H9 (cell line): ENCODE results near the gene LHPP. TPM values are rescaled to one million over a fixed set of nuclear protein-coding genes. Genes with fewer than 3 reads are reported as not detected.

Experiments used
- DNase-seq: peaks from one replicate; pipeline ENCODE4 v3.0.0-alpha.2; 2017
- H2AFZ ChIP-seq: one replicate; pipeline ENCODE4 v1.6.1; 2013; ENCODE audit warnings: mild to moderate bottlenecking, low read length, control low read depth, moderate library complexity
- H2AK5ac ChIP-seq: 2 replicates; pipeline ENCODE4 v1.6.1; 2013; ENCODE audit warnings: low read length, control low read depth, mixed read lengths; ENCODE audit not compliant: insufficient read length
- H2BK120ac ChIP-seq: one replicate; pipeline ENCODE4 v1.6.1; 2013; ENCODE audit warnings: low read depth, mild to moderate bottlenecking, low read length, control low read depth, inconsistent platforms; ENCODE audit not compliant: poor library complexity, severe bottlenecking
- H2BK12ac ChIP-seq: 2 replicates; pipeline ENCODE4 v1.6.1; 2013; ENCODE audit warnings: low read length, control low read depth, mixed read lengths, low read depth; ENCODE audit not compliant: insufficient read length
- H2BK15ac ChIP-seq: 2 replicates; pipeline ENCODE4 v1.6.1; 2013; ENCODE audit warnings: low read depth, low read length, control low read depth
- H2BK20ac ChIP-seq: one replicate; pipeline ENCODE4 v1.6.1; 2013; ENCODE audit warnings: low read depth, mild to moderate bottlenecking, low read length, control low read depth, inconsistent platforms; ENCODE audit not compliant: poor library complexity, severe bottlenecking
- H2BK5ac ChIP-seq: 2 replicates; pipeline ENCODE4 v1.6.1; 2013; ENCODE audit warnings: low read length, control low read depth, mixed read lengths; ENCODE audit not compliant: insufficient read length
- H3K14ac ChIP-seq: 2 replicates; pipeline ENCODE4 v1.6.1; 2013; ENCODE audit warnings: low read length, control low read depth; ENCODE audit not compliant: insufficient read depth
- H3K18ac ChIP-seq: 2 replicates; pipeline ENCODE4 v1.6.1; 2013; ENCODE audit warnings: low read depth, mild to moderate bottlenecking, mixed read lengths, low read length, control low read depth; ENCODE audit not compliant: insufficient read length
- H3K23ac ChIP-seq: 2 replicates; pipeline ENCODE4 v1.6.1; 2013; ENCODE audit warnings: low read length, control low read depth, mixed read lengths, low read depth; ENCODE audit not compliant: insufficient read length
- H3K23me2 ChIP-seq: 2 replicates; pipeline ENCODE4 v1.6.1; 2013; ENCODE audit warnings: low read depth, mild to moderate bottlenecking, mixed read lengths, low read length, control low read depth; ENCODE audit not compliant: insufficient read length, poor library complexity, severe bottlenecking
- H3K27ac ChIP-seq: 2 replicates; pipeline ENCODE4 v1.5.1; 2013; ENCODE audit warnings: low read length, control low read depth, mixed read lengths, low read depth; ENCODE audit not compliant: insufficient read length
- H3K27me3 ChIP-seq: 2 replicates; pipeline ENCODE4 v1.6.1; 2013; ENCODE audit warnings: low read length, control low read depth, inconsistent platforms; ENCODE audit not compliant: insufficient read depth
- H3K4ac ChIP-seq: 2 replicates; pipeline ENCODE4 v1.6.1; 2013; ENCODE audit warnings: low read depth, mild to moderate bottlenecking, control low read depth, inconsistent platforms, low read length, moderate library complexity
- H3K4me1 ChIP-seq: 2 replicates; pipeline ENCODE4 v1.6.1; 2013; ENCODE audit warnings: low read length, control low read depth, inconsistent platforms; ENCODE audit not compliant: insufficient read depth
- H3K4me2 ChIP-seq: 2 replicates; pipeline ENCODE4 v1.6.1; 2013; ENCODE audit warnings: low read length, control low read depth, mixed read lengths; ENCODE audit not compliant: insufficient read length, insufficient read depth
- H3K56ac ChIP-seq: 2 replicates; pipeline ENCODE4 v1.6.1; 2013; ENCODE audit warnings: low read depth, mild to moderate bottlenecking, mixed read lengths, low read length, control low read depth; ENCODE audit not compliant: insufficient read length
- H3K79me1 ChIP-seq: 2 replicates; pipeline ENCODE4 v1.6.1; 2013; ENCODE audit warnings: low read depth, mild to moderate bottlenecking, moderate library complexity, low read length, control low read depth, inconsistent platforms; ENCODE audit not compliant: insufficient read depth, poor library complexity, severe bottlenecking
- H3K79me2 ChIP-seq: 2 replicates; pipeline ENCODE4 v1.6.1; 2013; ENCODE audit warnings: low read length, control low read depth, inconsistent platforms; ENCODE audit not compliant: insufficient read depth
- H3K9ac ChIP-seq: 2 replicates; pipeline ENCODE4 v1.6.1; 2013; ENCODE audit warnings: low read length, control low read depth, mixed read lengths; ENCODE audit not compliant: insufficient read length; ENCODE audit errors: extremely low read depth
- H3K9me3 ChIP-seq: one replicate; pipeline ENCODE4 v1.6.1; 2013; ENCODE audit warnings: low read depth, low read length, inconsistent platforms; ENCODE audit not compliant: control insufficient read depth
- H3T11ph ChIP-seq: one replicate; pipeline ENCODE4 v1.6.1; 2013; ENCODE audit warnings: mild to moderate bottlenecking, low read length, control low read depth, inconsistent platforms
- H4K20me1 ChIP-seq: one replicate; pipeline ENCODE4 v1.6.1; 2013; ENCODE audit not compliant: control insufficient read depth, insufficient read length, insufficient read depth
- H4K5ac ChIP-seq: 2 replicates; pipeline ENCODE4 v1.6.1; 2013; ENCODE audit warnings: low read depth, mild to moderate bottlenecking, mixed read lengths, low read length, control low read depth; ENCODE audit not compliant: insufficient read length
- H4K8ac ChIP-seq: replicated peaks from 2 replicates; pipeline ENCODE4 v1.6.1; 2013; ENCODE audit warnings: low read length, control low read depth, mixed read lengths, low read depth; ENCODE audit not compliant: insufficient read length
- H4K91ac ChIP-seq: 2 replicates; pipeline ENCODE4 v1.6.1; 2013; ENCODE audit warnings: low read depth, mild to moderate bottlenecking, moderate library complexity, mixed read lengths, low read length, control low read depth; ENCODE audit not compliant: insufficient read length
- H3K27ac Mint-ChIP-seq, 3 experiments: 2 replicates in 2 of 3; 3 replicates in 1 of 3; pipeline ENCODE4 v1.8.0; 2020 to 2021; ENCODE audit warnings: mixed read lengths in 3 of 3, mild to moderate bottlenecking in 1 of 3, moderate library complexity in 1 of 3
- H3K27me3 Mint-ChIP-seq: 2 replicates; pipeline ENCODE4 v1.8.0; 2021; ENCODE audit warnings: low read depth, mild to moderate bottlenecking, moderate library complexity, mixed read lengths
- H3K36me3 Mint-ChIP-seq, 3 experiments: 2 replicates in 2 of 3; 3 replicates in 1 of 3; pipeline ENCODE4 v1.8.0; 2020 to 2021; ENCODE audit warnings: low read depth in 3 of 3, mixed read lengths in 3 of 3; ENCODE audit not compliant: insufficient read depth in 1 of 3
- H3K4me1 Mint-ChIP-seq, 2 experiments: 2 replicates each; pipeline ENCODE4 v1.8.0; 2020; ENCODE audit warnings: mixed read lengths in 2 of 2
- H3K4me3 Mint-ChIP-seq, 2 experiments: 2 replicates in 1 of 2; 3 replicates in 1 of 2; pipeline ENCODE4 v1.8.0; 2020 to 2021; ENCODE audit warnings: mild to moderate bottlenecking in 2 of 2, mixed read lengths in 2 of 2, moderate library complexity in 1 of 2
- H3K9me3 Mint-ChIP-seq, 2 experiments: 2 replicates in 1 of 2; 3 replicates in 1 of 2; pipeline ENCODE4 v1.8.0; 2020; ENCODE audit warnings: mild to moderate bottlenecking in 2 of 2, mixed read lengths in 2 of 2, moderate library complexity in 1 of 2
- WGBS: extraction: QIAGEN DNeasy Blood & Tissue Kit; methylation state at CpG from one replicate; pipeline ENCODE4 v1.1.7; 2013; ENCODE audit warnings: missing lambda C conversion rate, low lambda C conversion rate, mixed read lengths; ENCODE audit not compliant: insufficient read length; ENCODE audit errors: extremely low coverage; 5-methylcytosine and 5-hydroxymethylcytosine counted together
- total RNA-seq: library from RNA; stranded (reverse); gene quantifications from 2 replicates; pipeline ENCODE4 v1.2.1, GENCODE V29; 2021
- TF ChIP-seq, protein P1 (sequence below): fragments of 200-600 bp; sonication (generic); conservative IDR thresholded peaks from 3 replicates; pipeline ENCODE4 v1.8.0; 2021; ENCODE audit warnings: antibody characterized with exemption, mild to moderate bottlenecking

Gene LHPP
- total RNA-seq, 1 experiment from 2014 or later: 29.6 TPM

DNA sequence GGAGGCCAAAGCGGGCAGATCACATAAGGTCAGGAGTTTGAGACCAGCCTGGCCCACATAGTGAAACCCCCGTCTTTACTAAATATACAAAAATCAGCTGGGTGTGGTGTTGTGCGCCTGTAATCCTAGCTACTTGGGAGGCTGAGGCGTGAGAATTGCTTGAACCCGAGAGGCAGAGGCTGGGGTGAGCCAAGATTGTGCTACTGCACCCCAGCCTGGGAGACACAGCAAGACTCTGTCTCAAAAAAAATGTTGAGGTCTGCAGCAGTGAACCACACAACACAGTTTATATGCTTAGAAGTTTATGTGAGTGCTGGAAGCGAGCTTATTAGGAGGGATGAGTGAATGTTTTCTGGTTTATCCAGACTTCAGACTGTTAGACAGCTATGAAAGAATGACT lies 10.4 kb downstream of the LHPP start:
- H3K79me1 ChIP-seq: no peaks in the 10 kb centered on the region
- no peak overlapping the region for H3K14ac ChIP-seq
- no peak overlapping the region for H3T11ph ChIP-seq
- no peak overlapping the region for H2BK20ac ChIP-seq
- no peaks in the 10 kb centered on the region for H3K27me3 ChIP-seq
- H3K4me1 ChIP-seq: peaks cover 8% of the 10 kb centered on the region; the same call in 1 of the 2 replicates
- H4K5ac ChIP-seq: no peak overlapping the region
- Mint-ChIP-seq H3K4me1 (peaks cover 47% of the 10 kb centered on the region in 2 experiments), H3K27me3 (peaks cover 9% of the 10 kb centered on the region), H3K27ac (peak overlapping the region in 2 of 3 experiments; percentile 2 to 17; a peak in 2 of 7 replicates), H3K4me3 (no peak overlapping the region), H3K9me3 (no peaks in the 10 kb centered on the region), H3K36me3 (no peaks in the 10 kb centered on the region)
- no peak overlapping the region for H2BK15ac ChIP-seq
- H3K79me2 ChIP-seq: no peaks in the 10 kb centered on the region
- TF ChIP-seq, protein P1, sequence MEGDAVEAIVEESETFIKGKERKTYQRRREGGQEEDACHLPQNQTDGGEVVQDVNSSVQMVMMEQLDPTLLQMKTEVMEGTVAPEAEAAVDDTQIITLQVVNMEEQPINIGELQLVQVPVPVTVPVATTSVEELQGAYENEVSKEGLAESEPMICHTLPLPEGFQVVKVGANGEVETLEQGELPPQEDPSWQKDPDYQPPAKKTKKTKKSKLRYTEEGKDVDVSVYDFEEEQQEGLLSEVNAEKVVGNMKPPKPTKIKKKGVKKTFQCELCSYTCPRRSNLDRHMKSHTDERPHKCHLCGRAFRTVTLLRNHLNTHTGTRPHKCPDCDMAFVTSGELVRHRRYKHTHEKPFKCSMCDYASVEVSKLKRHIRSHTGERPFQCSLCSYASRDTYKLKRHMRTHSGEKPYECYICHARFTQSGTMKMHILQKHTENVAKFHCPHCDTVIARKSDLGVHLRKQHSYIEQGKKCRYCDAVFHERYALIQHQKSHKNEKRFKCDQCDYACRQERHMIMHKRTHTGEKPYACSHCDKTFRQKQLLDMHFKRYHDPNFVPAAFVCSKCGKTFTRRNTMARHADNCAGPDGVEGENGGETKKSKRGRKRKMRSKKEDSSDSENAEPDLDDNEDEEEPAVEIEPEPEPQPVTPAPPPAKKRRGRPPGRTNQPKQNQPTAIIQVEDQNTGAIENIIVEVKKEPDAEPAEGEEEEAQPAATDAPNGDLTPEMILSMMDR: no peak
- H2AFZ ChIP-seq: no peak overlapping the region
- no peak overlapping the region for H3K23ac ChIP-seq
- peaks cover 3% of the 10 kb centered on the region for H4K20me1 ChIP-seq
- H4K8ac ChIP-seq: no peak overlapping the region
- no peak overlapping the region for H3K18ac ChIP-seq
- no peaks in the 10 kb centered on the region for H3K9me3 ChIP-seq
- WGBS: no CpG with 5 or more reads among the region's 6 CpGs
- H3K56ac ChIP-seq: no peak overlapping the region
- no peak overlapping the region for H3K9ac ChIP-seq
- H3K23me2 ChIP-seq: no peaks in the 10 kb centered on the region
- DNase-seq: no peak
- H2BK12ac ChIP-seq: no peak overlapping the region
- H4K91ac ChIP-seq: no peak overlapping the region
- H2AK5ac ChIP-seq: no peak overlapping the region
- no peak overlapping the region for H3K4me2 ChIP-seq
- no peak overlapping the region for H2BK120ac ChIP-seq
- no peak overlapping the region for H3K27ac ChIP-seq
- no peak overlapping the region for H3K4ac ChIP-seq
- no peak overlapping the region for H2BK5ac ChIP-seq
